Right ventricle myocardium superior (tissue), 1 donor: ENCODE data around the gene EEF1AKMT3. TPM values are rescaled to one million over a fixed set of nuclear protein-coding genes. Genes with fewer than 3 reads are reported as not detected.

ENCODE experiments used
- ATAC-seq: fragments of 200-7000 bp; cut with Tn5 transposase; one replicate; pipeline ENCODE4 v1.9.1; 2020; ENCODE audit warnings: mild to moderate bottlenecking; ENCODE audit not compliant: poor library complexity
- DNase-seq: peaks from one replicate; pipeline ENCODE4 v3.0.0-alpha.2; 2020
- intact Hi-C: fragments of 100-400 bp; cut with DNase I; formaldehyde crosslinking; loops from one replicate; pipeline ENCODE4 v1.11.2; 2022
- total RNA-seq: library from RNA; stranded (reverse); fragmentation: NEBNext Ultra II Directional; extraction: Animal tissue kit (Norgen Biotek cat#: 25700); gene quantifications from one replicate; pipeline ENCODE4 v1.2.1, GENCODE V29; 2021
- donor health status: DM: no; HTN: yes; CAD: no; lungs with severe emphysema.

The EEF1AKMT3 gene
- total RNA-seq, 1 donor from 2014 or later, result 1.2 TPM

GRCh38 chr12:57775563-57776246 is 3.3 kb downstream of the EEF1AKMT3 start:
- intact Hi-C loops, result no loop called here
- ATAC-seq (no peak), DNase-seq (no peak)

- intact Hi-C loops, result no loop called here
- DNase-seq (no peak), ATAC-seq (no peak)
Observed at GRCh38 chr12:57776247-57776587, 3.8 kb downstream of the EEF1AKMT3 start.

GRCh38 chr12:57777367-57777766 is 5.0 kb downstream of the EEF1AKMT3 start:
- DNase-seq (no peak), ATAC-seq (no peak)
- intact Hi-C loops, result no loop called here

- ATAC-seq (no peak), DNase-seq (no peak)
- intact Hi-C loops, result no loop called here
Observed at GRCh38 chr12:57777911-57778310, 5.5 kb downstream of the EEF1AKMT3 start.

- ATAC-seq (no peak), DNase-seq (no peak)
- intact Hi-C loops, result no loop called here
Observed at GRCh38 chr12:57779736-57780135, 7.3 kb downstream of the EEF1AKMT3 start.

GRCh38 chr12:57780284-57780897 is 8.0 kb downstream of the EEF1AKMT3 start:
- DNase-seq, result no peak
- no peak for ATAC-seq
- intact Hi-C loops, result no loop called here

GRCh38 chr12:57781244-57781643 is 8.8 kb downstream of the EEF1AKMT3 start:
- ATAC-seq (no peak), DNase-seq (no peak)
- intact Hi-C loops, result no loop called here

GRCh38 chr12:57781801-57782200 is 9.4 kb downstream of the EEF1AKMT3 start:
- ATAC-seq (no peak), DNase-seq (no peak)
- intact Hi-C loops, result no loop called here

- DNase-seq, result no peak
- intact Hi-C loops, result no loop called here
- no peak for ATAC-seq
Observed at GRCh38 chr12:57782243-57782607, 9.8 kb downstream of the EEF1AKMT3 start.

- peak; percentile 95 for ATAC-seq
- peak; percentile 99 for DNase-seq
- intact Hi-C loops, result no loop called here
Observed at GRCh38 chr12:57782608-57783465, 10.4 kb downstream of the EEF1AKMT3 start, which contains the start of gene TSFM. TSS of gene TSFM (plus strand) at chr12:57782787. CDS start at chr12:57782802, 15 bp downstream.

- ATAC-seq, result no peak
Observed at GRCh38 chr12:57783466-57783801, 11.0 kb downstream of the EEF1AKMT3 start.

GRCh38 chr12:57783861-57784260 is 11.4 kb downstream of the EEF1AKMT3 start:
- intact Hi-C loops, result no loop called here
- no peak for ATAC-seq
- DNase-seq, result no peak

More at GRCh38 chr12:57783466-57783801, 11.0 kb downstream of the EEF1AKMT3 start:
- intact Hi-C loops, result no loop called here
- DNase-seq, result no peak

GRCh38 chr12:57793920-57794319 is 21.5 kb downstream of the EEF1AKMT3 start:
- DNase-seq (no peak), ATAC-seq (no peak)
- intact Hi-C loops, result no loop called here

GRCh38 chr12:57795354-57795753 is 22.9 kb downstream of the EEF1AKMT3 start:
- DNase-seq, result no peak

GRCh38 chr12:57796996-57797395 is 24.6 kb downstream of the EEF1AKMT3 start:
- no peak for ATAC-seq
- intact Hi-C loops, result no loop called here
- no peak for DNase-seq

More at GRCh38 chr12:57795354-57795753, 22.9 kb downstream of the EEF1AKMT3 start:
- ATAC-seq, result no peak
- intact Hi-C loops, result no loop called here

GRCh38 chr12:57797933-57798332 is 25.5 kb downstream of the EEF1AKMT3 start:
- intact Hi-C loops, result no loop called here
- ATAC-seq (no peak), DNase-seq (no peak)

- intact Hi-C loops, result loop anchor here (10.0 kb wide), 1 partner anchor 104 kb away; no protein-coding TSS in a partner anchor
- DNase-seq (no peak), ATAC-seq (no peak)
Observed at GRCh38 chr12:57800965-57801364, 28.6 kb downstream of the EEF1AKMT3 start.

- intact Hi-C loops, result loop anchor here (10.0 kb wide), 1 partner anchor 102 kb away; no protein-coding TSS in a partner anchor
- ATAC-seq, result no peak
Observed at GRCh38 chr12:57802607-57803006, 30.2 kb downstream of the EEF1AKMT3 start.

GRCh38 chr12:57803319-57803893 is 31.0 kb downstream of the EEF1AKMT3 start:
- ATAC-seq, result peak; percentile 86
- intact Hi-C loops, result loop anchor here (10.0 kb wide), 1 partner anchor 101 kb away; no protein-coding TSS in a partner anchor
- peak; percentile 69 for DNase-seq

More at GRCh38 chr12:57802607-57803006, 30.2 kb downstream of the EEF1AKMT3 start:
- no peak for DNase-seq
